Ovary (tissue), 3 donors: ENCODE measurements around the gene MYO1F.

Experiments used
- CTCF ChIP-seq, 3 donors: fragments of 450-650 bp in 2 of 3; fragments of 200-600 bp in 1 of 3; IDR thresholded peaks; one replicate each; pipeline versions ENCODE4 v1.5.1 to v1.8.0; 2016 to 2022; ENCODE audit warnings: antibody characterized with exemption in 3 of 3, mild to moderate bottlenecking in 1 of 3
- POLR2A ChIP-seq: fragments of 450-650 bp; IDR thresholded peaks from one replicate; pipeline ENCODE4 v1.6.1; 2017; ENCODE audit warnings: antibody characterized with exemption, mild to moderate bottlenecking, moderate library complexity
- donor health status: DM: no; HTN: no; CAD: no.

- TF ChIP-seq CTCF (IDR thresholded peaks at IDR 0.05): no peak
- no peak for TF ChIP-seq POLR2A
Measured at GRCh38 chr19:8558325-8558724, 18.9 kb downstream of the MYO1F start.
